NCI-H526 (cell line): ENCODE measurements around the gene ASAP2.
A peak's percentile ranks its signal among the peaks of the same experiment; 100 is the strongest.
"Not testable (repeated sequence)": the region's sequence is repeated elsewhere in the genome, so short reads cannot be mapped to it uniquely, and the experiment has no call there.

Experiments
- DNase-seq, 2 experiments: peaks; one replicate each; lab custom pipeline; 2025; lab: John Stamatoyannopoulos, UW

Gene ASAP2

GRCh38 chr2:9212010-9212635 is 5.5 kb downstream of the ASAP2 start:
- peak; percentile 18 to 29 for DNase-seq

- DNase-seq: no peak
Measured at GRCh38 chr2:9212661-9213411, 6.2 kb downstream of the ASAP2 start.

- DNase-seq: no peak
Measured at GRCh38 chr2:9213477-9214051, 7.0 kb downstream of the ASAP2 start.

- DNase-seq: no peak
Measured at GRCh38 chr2:9214873-9215272, 8.3 kb downstream of the ASAP2 start.

GRCh38 chr2:9215680-9216079 is 9.1 kb downstream of the ASAP2 start:
- no peak for DNase-seq

GRCh38 chr2:9216143-9216542 is 9.5 kb downstream of the ASAP2 start:
- not testable (repeated sequence) for DNase-seq

- no peak for DNase-seq
Measured at GRCh38 chr2:9217838-9218770, 11.5 kb downstream of the ASAP2 start.

- no peak for DNase-seq
Measured at GRCh38 chr2:9219027-9219445, 12.4 kb downstream of the ASAP2 start.

GRCh38 chr2:9220201-9220600 is 13.6 kb downstream of the ASAP2 start:
- no peak for DNase-seq

- no peak for DNase-seq
Measured at GRCh38 chr2:9221223-9221622, 14.6 kb downstream of the ASAP2 start.

- no peak for DNase-seq
Measured at GRCh38 chr2:9222239-9222892, 15.8 kb downstream of the ASAP2 start.

- DNase-seq: no peak
Measured at GRCh38 chr2:9222893-9223287, 16.3 kb downstream of the ASAP2 start.

- no peak for DNase-seq
Measured at GRCh38 chr2:9225806-9226205, 19.2 kb downstream of the ASAP2 start.

GRCh38 chr2:9226458-9227380 is 20.1 kb downstream of the ASAP2 start:
- DNase-seq: peak in 1 of 2 experiments; percentile 42

- peak; percentile 93 to 94 for DNase-seq
Measured at GRCh38 chr2:9228088-9228751, 21.6 kb downstream of the ASAP2 start.

GRCh38 chr2:9228781-9229469 is 22.3 kb downstream of the ASAP2 start:
- peak; percentile 90 to 91 for DNase-seq

GRCh38 chr2:9229470-9229820 is 22.8 kb downstream of the ASAP2 start:
- DNase-seq: peak in 1 of 2 experiments; percentile 42

GRCh38 chr2:9230051-9230802 is 23.6 kb downstream of the ASAP2 start:
- peak; percentile 42 to 57 for DNase-seq

- DNase-seq: no peak
Measured at GRCh38 chr2:9230881-9231280, 24.3 kb downstream of the ASAP2 start.
